HG03565 (cell line): ENCODE data around the gene STK11IP.

ENCODE experiments used
- ATAC-seq: cut with Tn5 transposase; IDR thresholded peaks from one replicate; pipeline ENCODE4 v1.9.1; 2021; ENCODE audit warnings: mild to moderate bottlenecking, moderate library complexity; ENCODE audit not compliant: unreplicated experiment

The STK11IP gene

GRCh38 chr2:219561179-219562048, 36.2 kb upstream of the STK11IP start:
- no peak for ATAC-seq

GRCh38 chr2:219562049-219563020, 35.3 kb upstream of the STK11IP start:
- no peak for ATAC-seq

GRCh38 chr2:219563271-219563928, 34.3 kb upstream of the STK11IP start:
- no peak for ATAC-seq

- no peak for ATAC-seq
Observed at GRCh38 chr2:219565130-219566080, 32.3 kb upstream of the STK11IP start.

GRCh38 chr2:219566640-219567039, 31.0 kb upstream of the STK11IP start:
- no peak for ATAC-seq

- no peak for ATAC-seq
Observed at GRCh38 chr2:219567131-219567530, 30.5 kb upstream of the STK11IP start.

GRCh38 chr2:219567791-219568361, 29.8 kb upstream of the STK11IP start:
- ATAC-seq: no peak

- no peak for ATAC-seq
Observed at GRCh38 chr2:219569041-219569440, 28.6 kb upstream of the STK11IP start.

GRCh38 chr2:219569635-219570034, 28.0 kb upstream of the STK11IP start:
- ATAC-seq: no peak

- no peak for ATAC-seq
Observed at GRCh38 chr2:219570194-219570923, 27.3 kb upstream of the STK11IP start.

GRCh38 chr2:219570924-219571310, 26.7 kb upstream of the STK11IP start:
- no peak for ATAC-seq

- ATAC-seq: no peak
Observed at GRCh38 chr2:219571311-219572236, 26.1 kb upstream of the STK11IP start, which contains the start of gene OBSL1. OBSL1 (minus strand) TSS chr2:219571539; CDS start chr2:219571232, 307 bp downstream.

- no peak for ATAC-seq
Observed at GRCh38 chr2:219572237-219573001, 25.2 kb upstream of the STK11IP start, which contains the start of gene INHA. INHA (plus strand) TSS chr2:219572310; CDS start chr2:219572375, 65 bp downstream.

- no peak for ATAC-seq
Observed at GRCh38 chr2:219573166-219573565, 24.5 kb upstream of the STK11IP start.

- no peak for ATAC-seq
Observed at GRCh38 chr2:219574484-219575311, 23.0 kb upstream of the STK11IP start.
